ENCODE results near the gene POLR2A.

DNA sequence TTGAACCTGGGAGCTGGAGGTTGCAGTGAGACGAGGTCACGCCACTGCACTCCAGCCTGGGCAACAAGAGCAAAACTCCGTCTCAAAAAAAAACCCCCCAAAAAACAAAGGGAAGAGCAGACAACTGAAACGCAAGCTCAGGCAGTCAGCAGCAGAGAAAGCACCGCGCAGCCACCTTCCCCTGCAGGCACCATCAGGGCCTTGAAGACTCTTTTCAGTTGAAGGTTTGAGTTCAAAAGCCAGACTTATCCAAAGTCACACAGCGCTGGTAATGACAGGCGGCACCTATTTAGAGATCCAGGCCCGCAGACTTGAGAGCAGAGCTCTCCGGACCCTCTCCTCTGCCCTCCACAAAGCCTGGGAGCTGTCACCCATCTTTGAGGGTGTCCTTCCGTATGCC is 15.9 kb upstream of the POLR2A start:
- TF ChIP-seq, protein P1, sequence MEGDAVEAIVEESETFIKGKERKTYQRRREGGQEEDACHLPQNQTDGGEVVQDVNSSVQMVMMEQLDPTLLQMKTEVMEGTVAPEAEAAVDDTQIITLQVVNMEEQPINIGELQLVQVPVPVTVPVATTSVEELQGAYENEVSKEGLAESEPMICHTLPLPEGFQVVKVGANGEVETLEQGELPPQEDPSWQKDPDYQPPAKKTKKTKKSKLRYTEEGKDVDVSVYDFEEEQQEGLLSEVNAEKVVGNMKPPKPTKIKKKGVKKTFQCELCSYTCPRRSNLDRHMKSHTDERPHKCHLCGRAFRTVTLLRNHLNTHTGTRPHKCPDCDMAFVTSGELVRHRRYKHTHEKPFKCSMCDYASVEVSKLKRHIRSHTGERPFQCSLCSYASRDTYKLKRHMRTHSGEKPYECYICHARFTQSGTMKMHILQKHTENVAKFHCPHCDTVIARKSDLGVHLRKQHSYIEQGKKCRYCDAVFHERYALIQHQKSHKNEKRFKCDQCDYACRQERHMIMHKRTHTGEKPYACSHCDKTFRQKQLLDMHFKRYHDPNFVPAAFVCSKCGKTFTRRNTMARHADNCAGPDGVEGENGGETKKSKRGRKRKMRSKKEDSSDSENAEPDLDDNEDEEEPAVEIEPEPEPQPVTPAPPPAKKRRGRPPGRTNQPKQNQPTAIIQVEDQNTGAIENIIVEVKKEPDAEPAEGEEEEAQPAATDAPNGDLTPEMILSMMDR (conservative IDR thresholded peaks at IDR 0.05; ENCODE audit: low read depth, low read length) = no peak
- TF ChIP-seq EZH2 (IDR thresholded peaks at IDR 0.05; ENCODE audit: borderline replicate concordance, low read depth, low read length, poor library complexity, severe bottlenecking) = no peak

All from A673 (cell line).